ENCODE results near the gene THEM5.

- TF ChIP-seq CTCF (IDR thresholded peaks at IDR 0.05) (no peak), POLR2A (IDR thresholded peaks at IDR 0.05) (no peak)
Measured at GRCh38 chr1:151814971-151815545, 38.5 kb downstream of the THEM5 start.

Measured in Peyer's patch (tissue), 4 donors.